H9 (cell line): ENCODE results near the gene PTGDR. TPM values are rescaled to one million over a fixed set of nuclear protein-coding genes. Genes with fewer than 3 reads are reported as not detected.

Experiments used
- DNase-seq: peaks from one replicate; pipeline ENCODE4 v3.0.0-alpha.2; 2017
- H2AFZ ChIP-seq: one replicate; pipeline ENCODE4 v1.6.1; 2013; ENCODE audit warnings: mild to moderate bottlenecking, low read length, control low read depth, moderate library complexity
- H2AK5ac ChIP-seq: 2 replicates; pipeline ENCODE4 v1.6.1; 2013; ENCODE audit warnings: low read length, control low read depth, mixed read lengths; ENCODE audit not compliant: insufficient read length
- H2BK120ac ChIP-seq: one replicate; pipeline ENCODE4 v1.6.1; 2013; ENCODE audit warnings: low read depth, mild to moderate bottlenecking, low read length, control low read depth, inconsistent platforms; ENCODE audit not compliant: poor library complexity, severe bottlenecking
- H2BK12ac ChIP-seq: 2 replicates; pipeline ENCODE4 v1.6.1; 2013; ENCODE audit warnings: low read length, control low read depth, mixed read lengths, low read depth; ENCODE audit not compliant: insufficient read length
- H2BK15ac ChIP-seq: 2 replicates; pipeline ENCODE4 v1.6.1; 2013; ENCODE audit warnings: low read depth, low read length, control low read depth
- H2BK20ac ChIP-seq: one replicate; pipeline ENCODE4 v1.6.1; 2013; ENCODE audit warnings: low read depth, mild to moderate bottlenecking, low read length, control low read depth, inconsistent platforms; ENCODE audit not compliant: poor library complexity, severe bottlenecking
- H2BK5ac ChIP-seq: 2 replicates; pipeline ENCODE4 v1.6.1; 2013; ENCODE audit warnings: low read length, control low read depth, mixed read lengths; ENCODE audit not compliant: insufficient read length
- H3K14ac ChIP-seq: 2 replicates; pipeline ENCODE4 v1.6.1; 2013; ENCODE audit warnings: low read length, control low read depth; ENCODE audit not compliant: insufficient read depth
- H3K18ac ChIP-seq: 2 replicates; pipeline ENCODE4 v1.6.1; 2013; ENCODE audit warnings: low read depth, mild to moderate bottlenecking, mixed read lengths, low read length, control low read depth; ENCODE audit not compliant: insufficient read length
- H3K23ac ChIP-seq: 2 replicates; pipeline ENCODE4 v1.6.1; 2013; ENCODE audit warnings: low read length, control low read depth, mixed read lengths, low read depth; ENCODE audit not compliant: insufficient read length
- H3K23me2 ChIP-seq: 2 replicates; pipeline ENCODE4 v1.6.1; 2013; ENCODE audit warnings: low read depth, mild to moderate bottlenecking, mixed read lengths, low read length, control low read depth; ENCODE audit not compliant: insufficient read length, poor library complexity, severe bottlenecking
- H3K27ac ChIP-seq: 2 replicates; pipeline ENCODE4 v1.5.1; 2013; ENCODE audit warnings: low read length, control low read depth, mixed read lengths, low read depth; ENCODE audit not compliant: insufficient read length
- H3K27me3 ChIP-seq: 2 replicates; pipeline ENCODE4 v1.6.1; 2013; ENCODE audit warnings: low read length, control low read depth, inconsistent platforms; ENCODE audit not compliant: insufficient read depth
- H3K4ac ChIP-seq: 2 replicates; pipeline ENCODE4 v1.6.1; 2013; ENCODE audit warnings: low read depth, mild to moderate bottlenecking, control low read depth, inconsistent platforms, low read length, moderate library complexity
- H3K4me1 ChIP-seq: 2 replicates; pipeline ENCODE4 v1.6.1; 2013; ENCODE audit warnings: low read length, control low read depth, inconsistent platforms; ENCODE audit not compliant: insufficient read depth
- H3K4me2 ChIP-seq: 2 replicates; pipeline ENCODE4 v1.6.1; 2013; ENCODE audit warnings: low read length, control low read depth, mixed read lengths; ENCODE audit not compliant: insufficient read length, insufficient read depth
- H3K56ac ChIP-seq: 2 replicates; pipeline ENCODE4 v1.6.1; 2013; ENCODE audit warnings: low read depth, mild to moderate bottlenecking, mixed read lengths, low read length, control low read depth; ENCODE audit not compliant: insufficient read length
- H3K79me1 ChIP-seq: 2 replicates; pipeline ENCODE4 v1.6.1; 2013; ENCODE audit warnings: low read depth, mild to moderate bottlenecking, moderate library complexity, low read length, control low read depth, inconsistent platforms; ENCODE audit not compliant: insufficient read depth, poor library complexity, severe bottlenecking
- H3K79me2 ChIP-seq: 2 replicates; pipeline ENCODE4 v1.6.1; 2013; ENCODE audit warnings: low read length, control low read depth, inconsistent platforms; ENCODE audit not compliant: insufficient read depth
- H3K9ac ChIP-seq: 2 replicates; pipeline ENCODE4 v1.6.1; 2013; ENCODE audit warnings: low read length, control low read depth, mixed read lengths; ENCODE audit not compliant: insufficient read length; ENCODE audit errors: extremely low read depth
- H3K9me3 ChIP-seq: one replicate; pipeline ENCODE4 v1.6.1; 2013; ENCODE audit warnings: low read depth, low read length, inconsistent platforms; ENCODE audit not compliant: control insufficient read depth
- H3T11ph ChIP-seq: one replicate; pipeline ENCODE4 v1.6.1; 2013; ENCODE audit warnings: mild to moderate bottlenecking, low read length, control low read depth, inconsistent platforms
- H4K20me1 ChIP-seq: one replicate; pipeline ENCODE4 v1.6.1; 2013; ENCODE audit not compliant: control insufficient read depth, insufficient read length, insufficient read depth
- H4K5ac ChIP-seq: 2 replicates; pipeline ENCODE4 v1.6.1; 2013; ENCODE audit warnings: low read depth, mild to moderate bottlenecking, mixed read lengths, low read length, control low read depth; ENCODE audit not compliant: insufficient read length
- H4K8ac ChIP-seq: replicated peaks from 2 replicates; pipeline ENCODE4 v1.6.1; 2013; ENCODE audit warnings: low read length, control low read depth, mixed read lengths, low read depth; ENCODE audit not compliant: insufficient read length
- H4K91ac ChIP-seq: 2 replicates; pipeline ENCODE4 v1.6.1; 2013; ENCODE audit warnings: low read depth, mild to moderate bottlenecking, moderate library complexity, mixed read lengths, low read length, control low read depth; ENCODE audit not compliant: insufficient read length
- H3K27ac Mint-ChIP-seq, 3 experiments: 2 replicates in 2 of 3; 3 replicates in 1 of 3; pipeline ENCODE4 v1.8.0; 2020 to 2021; ENCODE audit warnings: mixed read lengths in 3 of 3, mild to moderate bottlenecking in 1 of 3, moderate library complexity in 1 of 3
- H3K27me3 Mint-ChIP-seq: 2 replicates; pipeline ENCODE4 v1.8.0; 2021; ENCODE audit warnings: low read depth, mild to moderate bottlenecking, moderate library complexity, mixed read lengths
- H3K36me3 Mint-ChIP-seq, 3 experiments: 2 replicates in 2 of 3; 3 replicates in 1 of 3; pipeline ENCODE4 v1.8.0; 2020 to 2021; ENCODE audit warnings: low read depth in 3 of 3, mixed read lengths in 3 of 3; ENCODE audit not compliant: insufficient read depth in 1 of 3
- H3K4me1 Mint-ChIP-seq, 2 experiments: 2 replicates each; pipeline ENCODE4 v1.8.0; 2020; ENCODE audit warnings: mixed read lengths in 2 of 2
- H3K4me3 Mint-ChIP-seq, 2 experiments: 2 replicates in 1 of 2; 3 replicates in 1 of 2; pipeline ENCODE4 v1.8.0; 2020 to 2021; ENCODE audit warnings: mild to moderate bottlenecking in 2 of 2, mixed read lengths in 2 of 2, moderate library complexity in 1 of 2
- H3K9me3 Mint-ChIP-seq, 2 experiments: 2 replicates in 1 of 2; 3 replicates in 1 of 2; pipeline ENCODE4 v1.8.0; 2020; ENCODE audit warnings: mild to moderate bottlenecking in 2 of 2, mixed read lengths in 2 of 2, moderate library complexity in 1 of 2
- CTCF ChIP-seq: fragments of 200-600 bp; sonication (generic); conservative IDR thresholded peaks from 3 replicates; pipeline ENCODE4 v1.8.0; 2021; ENCODE audit warnings: antibody characterized with exemption, mild to moderate bottlenecking
- WGBS: extraction: QIAGEN DNeasy Blood & Tissue Kit; methylation state at CpG from one replicate; pipeline ENCODE4 v1.1.7; 2013; ENCODE audit warnings: missing lambda C conversion rate, low lambda C conversion rate, mixed read lengths; ENCODE audit not compliant: insufficient read length; ENCODE audit errors: extremely low coverage; 5-methylcytosine and 5-hydroxymethylcytosine counted together
- total RNA-seq: library from RNA; stranded (reverse); gene quantifications from 2 replicates; pipeline ENCODE4 v1.2.1, GENCODE V29; 2021

Gene PTGDR
- total RNA-seq, 1 experiment from 2014 or later: not detected

DNA sequence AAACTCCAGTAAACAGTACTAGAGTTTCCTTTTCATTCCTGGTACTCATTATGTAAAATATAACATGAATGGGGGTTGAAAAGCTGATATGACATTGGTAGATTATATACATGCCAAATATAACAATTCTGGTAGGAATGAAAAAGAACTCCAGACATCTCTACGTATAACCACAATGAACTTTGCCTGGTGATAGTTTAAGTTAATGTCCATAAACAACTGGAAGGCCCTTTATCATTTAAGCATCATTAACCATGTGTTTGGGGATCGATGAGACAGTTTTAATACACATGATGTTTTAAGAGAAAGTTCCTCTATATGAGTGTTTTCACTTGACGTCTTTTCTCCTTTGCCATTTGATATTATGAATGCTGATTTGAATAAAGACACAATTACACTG is 52.4 kb downstream of the PTGDR start:
- Histone ChIP-seq H3K4me2 (no peak overlapping the region), H4K91ac (no peak overlapping the region), H3K56ac (no peak overlapping the region), H3T11ph (no peak overlapping the region), H4K8ac (no peak overlapping the region), H3K18ac (no peak overlapping the region), H2BK15ac (no peak overlapping the region), H3K9me3 (no peaks in the 10 kb centered on the region), H2BK20ac (no peak overlapping the region), H3K79me2 (no peaks in the 10 kb centered on the region), H3K14ac (no peak overlapping the region), H3K4ac (no peak overlapping the region), H3K79me1 (no peaks in the 10 kb centered on the region), H2BK12ac (no peak overlapping the region), H3K23ac (no peak overlapping the region), H3K4me1 (no peaks in the 10 kb centered on the region), H2BK5ac (no peak overlapping the region), H3K27me3 (peaks cover 19% of the 10 kb centered on the region; the same call in 1 of the 2 replicates), H2AK5ac (no peak overlapping the region), H3K27ac (no peak overlapping the region), H3K9ac (no peak overlapping the region), H4K5ac (no peak overlapping the region), H3K23me2 (peaks cover 4% of the 10 kb centered on the region), H4K20me1 (no peaks in the 10 kb centered on the region), H2AFZ (no peak overlapping the region), H2BK120ac (no peak overlapping the region)
- H3K27ac Mint-ChIP-seq: no peak overlapping the region
- H3K36me3 Mint-ChIP-seq: peaks cover 12 to 22% (median 22%) of the 10 kb centered on the region in 3 experiments
- DNase-seq: no peak
- H3K4me1 Mint-ChIP-seq: peaks cover 7 to 10% of the 10 kb centered on the region in 2 experiments
- peaks cover 42% of the 10 kb centered on the region for H3K27me3 Mint-ChIP-seq
- no CpG with 5 or more reads among the region's 3 CpGs for WGBS
- no peak for TF ChIP-seq CTCF
- peaks cover 26 to 33% of the 10 kb centered on the region in 2 experiments for H3K9me3 Mint-ChIP-seq
- H3K4me3 Mint-ChIP-seq: no peak overlapping the region
